HG02588 (cell line): ENCODE data around the gene MMD2.

Source experiments
- ATAC-seq: cut with Tn5 transposase; IDR thresholded peaks from one replicate; pipeline ENCODE4 v1.9.1; 2021; ENCODE audit warnings: mild to moderate bottlenecking, moderate library complexity; ENCODE audit not compliant: unreplicated experiment

MMD2 gene

GRCh38 chr7:4959893-4960292, 906 bp upstream of the MMD2 start:
- ATAC-seq, result no peak

- no peak for ATAC-seq
Measured at GRCh38 chr7:4959306-4959705, 319 bp upstream of the MMD2 start.

GRCh38 chr7:4957847-4958476, 1.0 kb downstream of the MMD2 start:
- no peak for ATAC-seq

- no peak for ATAC-seq
Measured at GRCh38 chr7:4951903-4952636, 6.9 kb downstream of the MMD2 start.

- ATAC-seq, result no peak
Measured at GRCh38 chr7:4951304-4951703, 7.7 kb downstream of the MMD2 start.

- ATAC-seq, result no peak
Measured at GRCh38 chr7:4948402-4948801, 10.6 kb downstream of the MMD2 start.

- no peak for ATAC-seq
Measured at GRCh38 chr7:4945949-4946348, 13.0 kb downstream of the MMD2 start.

- ATAC-seq, result no peak
Measured at GRCh38 chr7:4944939-4945338, 14.0 kb downstream of the MMD2 start.

- no peak for ATAC-seq
Measured at GRCh38 chr7:4943297-4943696, 15.7 kb downstream of the MMD2 start.

GRCh38 chr7:4939971-4940728, 18.8 kb downstream of the MMD2 start:
- ATAC-seq, result no peak

- ATAC-seq, result no peak
Measured at GRCh38 chr7:4937411-4937810, 21.6 kb downstream of the MMD2 start.

GRCh38 chr7:4934419-4935025, 24.5 kb downstream of the MMD2 start:
- no peak for ATAC-seq

- no peak for ATAC-seq
Measured at GRCh38 chr7:4931943-4932342, 27.0 kb downstream of the MMD2 start.

- no peak for ATAC-seq
Measured at GRCh38 chr7:4929005-4929404, 30.0 kb downstream of the MMD2 start.

GRCh38 chr7:4928445-4928844, 30.5 kb downstream of the MMD2 start:
- ATAC-seq, result no peak

- ATAC-seq, result no peak
Measured at GRCh38 chr7:4919969-4920766, 38.8 kb downstream of the MMD2 start.

GRCh38 chr7:4916113-4916512, 42.9 kb downstream of the MMD2 start:
- no peak for ATAC-seq

- no peak for ATAC-seq
Measured at GRCh38 chr7:4911111-4911828, 47.7 kb downstream of the MMD2 start.

- no peak for ATAC-seq
Measured at GRCh38 chr7:4906682-4907081, 52.3 kb downstream of the MMD2 start.

GRCh38 chr7:4905171-4905570, 53.8 kb downstream of the MMD2 start:
- ATAC-seq, result no peak
